Mesodermal cell (in vitro differentiated cells): ENCODE measurements around the gene WWTR1.

Source experiments
- H3K27ac ChIP-seq: 2 replicates; pipeline ENCODE4 v1.7.0; 2013; ENCODE audit warnings: mild to moderate bottlenecking, low read depth, low read length, moderate library complexity; ENCODE audit not compliant: severe bottlenecking
- H3K36me3 ChIP-seq: 2 replicates; pipeline ENCODE4 v1.7.1; 2013; ENCODE audit warnings: mild to moderate bottlenecking, low read length, moderate library complexity; ENCODE audit not compliant: control insufficient read depth, insufficient read depth
- H3K4me1 ChIP-seq: one replicate; pipeline ENCODE4 v1.7.1; 2013; ENCODE audit warnings: mild to moderate bottlenecking, low read length; ENCODE audit not compliant: insufficient read depth, control insufficient read depth, poor library complexity, severe bottlenecking
- H3K4me3 ChIP-seq: 2 replicates; pipeline ENCODE4 v1.7.0; 2013; ENCODE audit warnings: low read length, control low read depth, mild to moderate bottlenecking; ENCODE audit not compliant: insufficient read depth, poor library complexity, severe bottlenecking; ENCODE audit errors: extremely low read depth
- H3K9me3 ChIP-seq: 2 replicates; pipeline ENCODE4 v1.7.1; 2013; ENCODE audit warnings: mild to moderate bottlenecking, low read length, moderate library complexity; ENCODE audit not compliant: control insufficient read depth
- WGBS, 2 experiments: methylation state at CpG; one replicate each; pipeline ENCODE4 v1.1.5; 2013; ENCODE audit warnings: missing lambda C conversion rate in 2 of 2; ENCODE audit not compliant: insufficient coverage in 2 of 2; 5-methylcytosine and 5-hydroxymethylcytosine counted together

Gene WWTR1

GRCh38 chr3:149532489-149533180, 125.2 kb downstream of the WWTR1 start:
- WGBS, 2 experiments = 66 to 71% methylated on average over 6 of the region's 8 CpGs
- Histone ChIP-seq H3K36me3 (peaks cover 31% of the 10 kb centered on the region), H3K4me3 (no peak overlapping the region), H3K9me3 (no peaks in the 10 kb centered on the region), H3K27ac (no peak overlapping the region), H3K4me1 (peaks cover 36% of the 10 kb centered on the region)

- no CpG with 5 or more reads among the region's 2 CpGs for WGBS, 2 experiments
- no peak overlapping the region for H3K27ac ChIP-seq
- peaks cover 48% of the 10 kb centered on the region for H3K36me3 ChIP-seq
- no peaks in the 10 kb centered on the region for H3K9me3 ChIP-seq
- peaks cover 7% of the 10 kb centered on the region for H3K4me1 ChIP-seq
- no peak overlapping the region for H3K4me3 ChIP-seq
Measured at GRCh38 chr3:149529099-149529498, 128.7 kb downstream of the WWTR1 start.

- H3K4me3 ChIP-seq = no peak overlapping the region
- peaks cover 51% of the 10 kb centered on the region for H3K36me3 ChIP-seq
- H3K27ac ChIP-seq = peak overlapping the region; percentile 67
- H3K9me3 ChIP-seq = no peaks in the 10 kb centered on the region
- H3K4me1 ChIP-seq = peaks cover 7% of the 10 kb centered on the region
- WGBS, 2 experiments = 84% methylated on average over 3 of the region's 4 CpGs; no CpG with 5 or more reads in 1 of the 2 experiments
Measured at GRCh38 chr3:149528340-149528650, 129.5 kb downstream of the WWTR1 start.

GRCh38 chr3:149527531-149528339, 130.1 kb downstream of the WWTR1 start:
- H3K4me1 ChIP-seq = peaks cover 7% of the 10 kb centered on the region
- no peaks in the 10 kb centered on the region for H3K9me3 ChIP-seq
- H3K36me3 ChIP-seq = peaks cover 55% of the 10 kb centered on the region
- 63 to 68% methylated on average over 3 to 5 of the region's 5 CpGs for WGBS, 2 experiments
- peak overlapping the region; percentile 67 for H3K27ac ChIP-seq
- H3K4me3 ChIP-seq = no peak overlapping the region

GRCh38 chr3:149523512-149524299, 134.1 kb downstream of the WWTR1 start:
- no peaks in the 10 kb centered on the region for H3K9me3 ChIP-seq
- peaks cover 7% of the 10 kb centered on the region for H3K4me1 ChIP-seq
- no peak overlapping the region for H3K4me3 ChIP-seq
- H3K36me3 ChIP-seq = peaks cover 76% of the 10 kb centered on the region
- 92 to 93% methylated on average over 7 to 9 of the region's 11 CpGs for WGBS, 2 experiments
- no peak overlapping the region for H3K27ac ChIP-seq

GRCh38 chr3:149519912-149520311, 137.9 kb downstream of the WWTR1 start:
- no peaks in the 10 kb centered on the region for H3K9me3 ChIP-seq
- WGBS, 2 experiments = 90 to 100% methylated on average over 1 to 2 of the region's 3 CpGs
- H3K4me1 ChIP-seq = no peaks in the 10 kb centered on the region
- H3K36me3 ChIP-seq = peaks cover 71% of the 10 kb centered on the region
- H3K27ac ChIP-seq = no peak overlapping the region
- no peak overlapping the region for H3K4me3 ChIP-seq

GRCh38 chr3:149516920-149517319, 140.9 kb downstream of the WWTR1 start:
- peaks cover 45% of the 10 kb centered on the region for H3K36me3 ChIP-seq
- 100% methylated on average over 1 of the region's 1 CpG for WGBS, 2 experiments
- H3K4me3 ChIP-seq = no peak overlapping the region
- H3K4me1 ChIP-seq = no peaks in the 10 kb centered on the region
- no peaks in the 10 kb centered on the region for H3K9me3 ChIP-seq
- no peak overlapping the region for H3K27ac ChIP-seq

GRCh38 chr3:149515249-149515648, 142.6 kb downstream of the WWTR1 start:
- WGBS, 2 experiments = 86 to 100% methylated on average over 1 of the region's 2 CpGs
- Histone ChIP-seq H3K4me3 (no peak overlapping the region), H3K9me3 (no peaks in the 10 kb centered on the region), H3K36me3 (peaks cover 30% of the 10 kb centered on the region), H3K4me1 (no peaks in the 10 kb centered on the region), H3K27ac (no peak overlapping the region)

- Histone ChIP-seq H3K9me3 (no peaks in the 10 kb centered on the region), H3K27ac (no peak overlapping the region), H3K36me3 (peaks cover 23% of the 10 kb centered on the region), H3K4me3 (no peak overlapping the region), H3K4me1 (no peaks in the 10 kb centered on the region)
- 100% methylated on average over 1 of the region's 2 CpGs; no CpG with 5 or more reads in 1 of the 2 experiments for WGBS, 2 experiments
Measured at GRCh38 chr3:149514471-149514870, 143.4 kb downstream of the WWTR1 start.

- no peak overlapping the region for H3K27ac ChIP-seq
- no peak overlapping the region for H3K4me3 ChIP-seq
- WGBS, 2 experiments = 26 to 27% methylated on average over 7 to 8 of the region's 9 CpGs
- H3K36me3 ChIP-seq = peaks cover 11% of the 10 kb centered on the region
- H3K9me3 ChIP-seq = no peaks in the 10 kb centered on the region
- H3K4me1 ChIP-seq = peaks cover 7% of the 10 kb centered on the region
Measured at GRCh38 chr3:149512073-149512782, 145.6 kb downstream of the WWTR1 start.
